ENCODE data around the gene IGDCC3.
A peak's percentile ranks its signal among the peaks of the same experiment; 100 is the strongest.

Gene IGDCC3

GRCh38 chr15:65300924-65301441 is 76.8 kb downstream of the IGDCC3 start:
- no peak for DNase-seq (ENCODE audit: low read depth in 1 of 2, low spot score in 1 of 2)

- no peak for DNase-seq (ENCODE audit: low read depth in 1 of 2, low spot score in 1 of 2)
These were observed 79.1 kb downstream of the IGDCC3 start for GRCh38 chr15:65298731-65299130.

- DNase-seq (ENCODE audit: low read depth in 1 of 2, low spot score in 1 of 2): no peak
These were observed 84.8 kb downstream of the IGDCC3 start for GRCh38 chr15:65292938-65293518.

- DNase-seq (ENCODE audit: low read depth in 1 of 2, low spot score in 1 of 2): no peak
These were observed 87.6 kb downstream of the IGDCC3 start for GRCh38 chr15:65290228-65290627.

GRCh38 chr15:65289261-65289854 is 88.4 kb downstream of the IGDCC3 start:
- no peak for DNase-seq (ENCODE audit: low read depth in 1 of 2, low spot score in 1 of 2)

GRCh38 chr15:65287520-65287855 is 90.3 kb downstream of the IGDCC3 start:
- no peak for DNase-seq (ENCODE audit: low read depth in 1 of 2, low spot score in 1 of 2)

GRCh38 chr15:65286704-65287519 is 90.9 kb downstream of the IGDCC3 start, which contains the start of gene PARP16:
TSS of gene PARP16 (minus strand) at chr15:65286883. CDS start at chr15:65286426, 457 bp downstream.
- DNase-seq (ENCODE audit: low read depth in 1 of 2, low spot score in 1 of 2): peak; percentile 82 to 89

GRCh38 chr15:65286069-65286703 is 91.6 kb downstream of the IGDCC3 start:
- DNase-seq (ENCODE audit: low read depth in 1 of 2, low spot score in 1 of 2): no peak

GRCh38 chr15:65285291-65286068 is 92.3 kb downstream of the IGDCC3 start:
- DNase-seq (ENCODE audit: low read depth in 1 of 2, low spot score in 1 of 2): no peak

GRCh38 chr15:65278480-65278879 is 99.3 kb downstream of the IGDCC3 start:
- DNase-seq (ENCODE audit: low read depth in 1 of 2, low spot score in 1 of 2): no peak

Measured in activated T-helper 1 cell treated with anti-CD3 and anti-CD28 coated beads, Interleukin-2, amount 50 U/mL, for 16 hours (primary cell).